ENCODE measurements around the gene HDGFL3. TPM values are rescaled to one million over a fixed set of nuclear protein-coding genes. Genes with fewer than 3 reads are reported as not detected.
"Not testable (repeated sequence)": the region's sequence is repeated elsewhere in the genome, so short reads cannot be mapped to it uniquely, and the experiment has no call there.

HDGFL3 gene
- polyA plus RNA-seq, 1 donor, result 30.4 TPM

GRCh38 chr15:83106994-83107840 lies 100.4 kb downstream of the HDGFL3 start, which contains the start of gene TM6SF1:
TM6SF1 (plus strand) TSS chr15:83107645; CDS start chr15:83107681, 36 bp downstream.
- WGBS (ENCODE audit: insufficient coverage, low lambda C conversion rate), result no CpG with 5 or more reads among the region's 97 CpGs
- Histone ChIP-seq H3K27me3 (ENCODE audit: control insufficient read depth, insufficient read depth, low read length) (peaks cover 41% of the 10 kb centered on the region), H3K27ac (ENCODE audit: low read length) (no peak within 1 kb of the TSS)

GRCh38 chr15:83105440-83105839 lies 102.2 kb downstream of the HDGFL3 start:
- H3K36me3 ChIP-seq (ENCODE audit: control insufficient read depth, insufficient read depth, low read length), result no peaks in the 10 kb centered on the region
- H3K27me3 ChIP-seq (ENCODE audit: control insufficient read depth, insufficient read depth, low read length), result peaks cover 43% of the 10 kb centered on the region
- DNase-seq, result no peak
- no peaks in the 10 kb centered on the region for H3K4me1 ChIP-seq (ENCODE audit: control insufficient read depth, insufficient read depth, low read length)
- H3K4me3 ChIP-seq (ENCODE audit: low read length), result no peak overlapping the region
- no CpG with 5 or more reads among the region's 1 CpG for WGBS (ENCODE audit: insufficient coverage, low lambda C conversion rate)
- no peak overlapping the region for H3K27ac ChIP-seq (ENCODE audit: low read length)
- no peaks in the 10 kb centered on the region for H3K9me3 ChIP-seq (ENCODE audit: control insufficient read depth, low read depth, low read length)

More at GRCh38 chr15:83106994-83107840, 100.4 kb downstream of the HDGFL3 start, which contains the start of gene TM6SF1:
- peak in 1 of 2 donors; percentile 39 for DNase-seq
- Histone ChIP-seq H3K36me3 (ENCODE audit: control insufficient read depth, insufficient read depth, low read length) (no peaks in the 10 kb centered on the region), H3K4me1 (ENCODE audit: control insufficient read depth, insufficient read depth, low read length) (no peaks in the 10 kb centered on the region), H3K4me3 (ENCODE audit: low read length) (peak within 1 kb of the TSS; percentile 26), H3K9me3 (ENCODE audit: control insufficient read depth, low read depth, low read length) (no peaks in the 10 kb centered on the region)

GRCh38 chr15:83104141-83104540 lies 103.5 kb downstream of the HDGFL3 start:
- no peak overlapping the region for H3K4me3 ChIP-seq (ENCODE audit: low read length)

GRCh38 chr15:83102346-83102745 lies 105.3 kb downstream of the HDGFL3 start:
- WGBS (ENCODE audit: insufficient coverage, low lambda C conversion rate), result 100% methylated on average over 2 of the region's 2 CpGs
- H3K27ac ChIP-seq (ENCODE audit: low read length), result no peak overlapping the region
- no peaks in the 10 kb centered on the region for H3K36me3 ChIP-seq (ENCODE audit: control insufficient read depth, insufficient read depth, low read length)
- no peak for DNase-seq
- no peak overlapping the region for H3K4me3 ChIP-seq (ENCODE audit: low read length)
- peaks cover 21% of the 10 kb centered on the region for H3K27me3 ChIP-seq (ENCODE audit: control insufficient read depth, insufficient read depth, low read length)
- no peaks in the 10 kb centered on the region for H3K9me3 ChIP-seq (ENCODE audit: control insufficient read depth, low read depth, low read length)
- H3K4me1 ChIP-seq (ENCODE audit: control insufficient read depth, insufficient read depth, low read length), result no peaks in the 10 kb centered on the region

More at GRCh38 chr15:83104141-83104540, 103.5 kb downstream of the HDGFL3 start:
- 100% methylated on average over 1 of the region's 4 CpGs for WGBS (ENCODE audit: insufficient coverage, low lambda C conversion rate)
- peaks cover 37% of the 10 kb centered on the region for H3K27me3 ChIP-seq (ENCODE audit: control insufficient read depth, insufficient read depth, low read length)
- H3K4me1 ChIP-seq (ENCODE audit: control insufficient read depth, insufficient read depth, low read length), result no peaks in the 10 kb centered on the region
- H3K27ac ChIP-seq (ENCODE audit: low read length), result no peak overlapping the region
- no peak for DNase-seq
- no peaks in the 10 kb centered on the region for H3K36me3 ChIP-seq (ENCODE audit: control insufficient read depth, insufficient read depth, low read length)
- no peaks in the 10 kb centered on the region for H3K9me3 ChIP-seq (ENCODE audit: control insufficient read depth, low read depth, low read length)

- Histone ChIP-seq H3K36me3 (ENCODE audit: control insufficient read depth, insufficient read depth, low read length) (no peaks in the 10 kb centered on the region), H3K27ac (ENCODE audit: low read length) (no peak overlapping the region), H3K4me3 (ENCODE audit: low read length) (no peak overlapping the region), H3K9me3 (ENCODE audit: control insufficient read depth, low read depth, low read length) (no peaks in the 10 kb centered on the region), H3K4me1 (ENCODE audit: control insufficient read depth, insufficient read depth, low read length) (no peaks in the 10 kb centered on the region), H3K27me3 (ENCODE audit: control insufficient read depth, insufficient read depth, low read length) (peaks cover 12% of the 10 kb centered on the region)
- no peak for DNase-seq
- WGBS (ENCODE audit: insufficient coverage, low lambda C conversion rate), result 86% methylated on average over 2 of the region's 2 CpGs
Measured at GRCh38 chr15:83100097-83100646, 107.5 kb downstream of the HDGFL3 start.

GRCh38 chr15:83099290-83099689 lies 108.3 kb downstream of the HDGFL3 start:
- no peak for DNase-seq
- Histone ChIP-seq H3K27me3 (ENCODE audit: control insufficient read depth, insufficient read depth, low read length) (peaks cover 16% of the 10 kb centered on the region), H3K4me1 (ENCODE audit: control insufficient read depth, insufficient read depth, low read length) (no peaks in the 10 kb centered on the region), H3K27ac (ENCODE audit: low read length) (no peak overlapping the region), H3K36me3 (ENCODE audit: control insufficient read depth, insufficient read depth, low read length) (no peaks in the 10 kb centered on the region), H3K9me3 (ENCODE audit: control insufficient read depth, low read depth, low read length) (no peaks in the 10 kb centered on the region), H3K4me3 (ENCODE audit: low read length) (no peak overlapping the region)
- 83% methylated on average over 1 of the region's 2 CpGs for WGBS (ENCODE audit: insufficient coverage, low lambda C conversion rate)

- H3K4me1 ChIP-seq (ENCODE audit: control insufficient read depth, insufficient read depth, low read length), result no peaks in the 10 kb centered on the region
- no peaks in the 10 kb centered on the region for H3K36me3 ChIP-seq (ENCODE audit: control insufficient read depth, insufficient read depth, low read length)
- no peak for DNase-seq
- no peak overlapping the region for H3K27ac ChIP-seq (ENCODE audit: low read length)
- H3K4me3 ChIP-seq (ENCODE audit: low read length), result no peak overlapping the region
- H3K9me3 ChIP-seq (ENCODE audit: control insufficient read depth, low read depth, low read length), result no peaks in the 10 kb centered on the region
- H3K27me3 ChIP-seq (ENCODE audit: control insufficient read depth, insufficient read depth, low read length), result peaks cover 16% of the 10 kb centered on the region
Measured at GRCh38 chr15:83098079-83098478, 109.5 kb downstream of the HDGFL3 start.

GRCh38 chr15:83094583-83094982 lies 113.0 kb downstream of the HDGFL3 start:
- H3K27ac ChIP-seq (ENCODE audit: low read length), result no peak overlapping the region
- H3K4me3 ChIP-seq (ENCODE audit: low read length), result no peak overlapping the region
- no peaks in the 10 kb centered on the region for H3K4me1 ChIP-seq (ENCODE audit: control insufficient read depth, insufficient read depth, low read length)
- no peaks in the 10 kb centered on the region for H3K9me3 ChIP-seq (ENCODE audit: control insufficient read depth, low read depth, low read length)
- H3K36me3 ChIP-seq (ENCODE audit: control insufficient read depth, insufficient read depth, low read length), result no peaks in the 10 kb centered on the region
- WGBS (ENCODE audit: insufficient coverage, low lambda C conversion rate), result no CpG with 5 or more reads among the region's 5 CpGs
- H3K27me3 ChIP-seq (ENCODE audit: control insufficient read depth, insufficient read depth, low read length), result peaks cover 7% of the 10 kb centered on the region
- DNase-seq, result no peak

- no peaks in the 10 kb centered on the region for H3K36me3 ChIP-seq (ENCODE audit: control insufficient read depth, insufficient read depth, low read length)
- H3K27ac ChIP-seq (ENCODE audit: low read length), result no peak overlapping the region
- H3K27me3 ChIP-seq (ENCODE audit: control insufficient read depth, insufficient read depth, low read length), result peaks cover 6% of the 10 kb centered on the region
- no peaks in the 10 kb centered on the region for H3K9me3 ChIP-seq (ENCODE audit: control insufficient read depth, low read depth, low read length)
- no peaks in the 10 kb centered on the region for H3K4me1 ChIP-seq (ENCODE audit: control insufficient read depth, insufficient read depth, low read length)
- 100% methylated on average over 1 of the region's 4 CpGs for WGBS (ENCODE audit: insufficient coverage, low lambda C conversion rate)
- peak in 1 of 2 donors; percentile 22 for DNase-seq
- H3K4me3 ChIP-seq (ENCODE audit: low read length), result no peak overlapping the region
Measured at GRCh38 chr15:83092309-83092976, 115.2 kb downstream of the HDGFL3 start.

GRCh38 chr15:83091965-83092308 lies 115.7 kb downstream of the HDGFL3 start:
- not testable (repeated sequence) for H3K4me3 ChIP-seq (ENCODE audit: low read length); H3K4me1 ChIP-seq (ENCODE audit: control insufficient read depth, insufficient read depth, low read length); H3K36me3 ChIP-seq (ENCODE audit: control insufficient read depth, insufficient read depth, low read length); H3K27ac ChIP-seq (ENCODE audit: low read length); H3K9me3 ChIP-seq (ENCODE audit: control insufficient read depth, low read depth, low read length); DNase-seq; H3K27me3 ChIP-seq (ENCODE audit: control insufficient read depth, insufficient read depth, low read length)
- no CpG with 5 or more reads among the region's 3 CpGs for WGBS (ENCODE audit: insufficient coverage, low lambda C conversion rate)

All from large intestine (tissue), 3 donors.